Large intestine (tissue), 3 donors: ENCODE measurements around the gene FNIP2. TPM values are rescaled to one million over a fixed set of nuclear protein-coding genes. Genes with fewer than 3 reads are reported as not detected.
"Not testable (repeated sequence)": the region's sequence is repeated elsewhere in the genome, so short reads cannot be mapped to it uniquely, and the experiment has no call there.

Experiments used
- DNase-seq, 2 donors: peaks; one replicate each; pipeline versions ENCODE4 v3.0.0 to v3.0.0-alpha.2; 2013
- H3K27ac ChIP-seq: one replicate; pipeline ENCODE4 v1.5.1; 2013; ENCODE audit warnings: low read length
- H3K27me3 ChIP-seq: 2 replicates; pipeline ENCODE4 v1.6.1; 2013; ENCODE audit warnings: low read length; ENCODE audit not compliant: control insufficient read depth, insufficient read depth
- H3K36me3 ChIP-seq: 2 replicates; pipeline ENCODE4 v1.6.1; 2013; ENCODE audit warnings: low read length; ENCODE audit not compliant: control insufficient read depth, insufficient read depth
- H3K4me1 ChIP-seq: one replicate; pipeline ENCODE4 v1.6.1; 2013; ENCODE audit warnings: low read length; ENCODE audit not compliant: control insufficient read depth, insufficient read depth
- H3K4me3 ChIP-seq: one replicate; pipeline ENCODE4 v1.5.1; 2013; ENCODE audit warnings: low read length
- H3K9me3 ChIP-seq: one replicate; pipeline ENCODE4 v1.6.1; 2013; ENCODE audit warnings: mild to moderate bottlenecking, low read depth, low read length, moderate library complexity; ENCODE audit not compliant: control insufficient read depth
- WGBS: methylation state at CpG from one replicate; pipeline ENCODE4 v1.1.5; 2013; ENCODE audit warnings: low lambda C conversion rate; ENCODE audit not compliant: insufficient coverage; 5-methylcytosine and 5-hydroxymethylcytosine counted together
- polyA plus RNA-seq: library from polyadenylated mRNA; unstranded; fragments of 120-200 nt; gene quantifications from one replicate; pipeline ENCODE4 v1.2.1, GENCODE V29; 2013

Gene FNIP2
- polyA plus RNA-seq, 1 donor, result 28.1 TPM

DNA sequence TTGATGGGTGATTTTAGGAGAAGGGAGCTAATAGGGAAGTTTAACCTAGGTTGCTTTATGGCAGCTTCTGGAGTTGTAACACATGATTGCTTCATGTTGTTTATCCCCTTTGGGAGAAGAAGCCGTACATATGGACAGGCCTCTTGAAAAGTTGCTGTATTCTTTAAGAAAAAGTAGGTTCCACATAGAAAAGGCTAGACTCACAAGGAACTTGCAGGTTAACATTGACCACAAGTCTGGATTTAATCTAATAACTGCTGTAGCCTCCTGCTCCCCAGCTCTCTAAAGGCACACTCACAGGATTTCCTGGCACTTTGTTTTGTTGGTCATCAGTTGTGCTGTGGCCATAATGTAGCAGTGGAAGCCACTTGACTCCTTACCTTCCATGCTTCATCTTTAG, 19.7 kb downstream of the FNIP2 start:
- Histone ChIP-seq H3K27ac (no peak overlapping the region), H3K27me3 (no peaks in the 10 kb centered on the region), H3K4me3 (no peak overlapping the region), H3K4me1 (peaks cover 28% of the 10 kb centered on the region), H3K9me3 (no peaks in the 10 kb centered on the region), H3K36me3 (no peaks in the 10 kb centered on the region)
- no peak for DNase-seq
- 83% methylated on average over 1 of the region's 1 CpG for WGBS

DNA sequence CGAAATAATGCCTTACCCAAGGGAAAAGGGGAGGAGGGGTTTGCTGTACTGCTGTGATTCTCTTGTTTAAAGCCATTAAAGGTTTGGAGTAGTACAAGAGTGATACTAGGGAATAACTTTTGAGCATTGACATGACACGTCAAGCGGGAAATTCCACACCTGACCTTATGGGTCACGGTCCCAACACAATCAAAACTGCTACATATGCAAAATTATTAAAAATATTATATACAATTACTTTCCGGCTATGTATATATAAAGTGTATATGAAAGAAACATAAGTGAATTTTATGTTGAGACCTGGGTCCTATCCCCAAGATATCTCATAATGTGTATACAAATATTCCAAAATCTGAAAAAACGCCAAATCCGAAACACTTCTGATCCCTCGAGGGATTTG, 21.0 kb downstream of the FNIP2 start:
- H3K4me1 ChIP-seq, result peaks cover 16% of the 10 kb centered on the region
- no peak overlapping the region for H3K27ac ChIP-seq
- H3K9me3 ChIP-seq, result no peaks in the 10 kb centered on the region
- no peak for DNase-seq
- H3K27me3 ChIP-seq, result no peaks in the 10 kb centered on the region
- 92% methylated on average over 3 of the region's 8 CpGs for whole genome bisulfite sequencing
- H3K4me3 ChIP-seq, result no peak overlapping the region
- no peaks in the 10 kb centered on the region for H3K36me3 ChIP-seq

DNA sequence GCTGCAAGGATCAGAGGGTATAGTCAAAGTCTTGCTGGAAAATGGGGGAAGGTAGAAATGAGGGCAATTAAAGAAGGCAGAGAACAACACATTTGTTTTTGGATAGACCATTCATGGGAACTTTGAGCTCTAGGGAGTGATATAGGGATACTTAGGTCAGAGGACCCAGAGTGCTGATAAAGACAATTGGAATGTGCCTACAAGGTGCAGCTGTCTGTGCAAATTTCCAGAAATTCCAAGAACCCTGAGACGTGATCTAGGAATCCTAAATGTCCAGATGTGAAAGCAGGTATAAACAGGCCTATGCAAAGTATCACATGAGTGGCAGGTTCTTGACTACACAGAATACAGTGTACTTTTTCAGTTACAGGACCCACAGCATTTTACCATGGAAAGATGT, 24.2 kb downstream of the FNIP2 start:
- H3K27ac ChIP-seq, result no peak overlapping the region
- H3K4me1 ChIP-seq, result peaks cover 5% of the 10 kb centered on the region
- H3K4me3 ChIP-seq, result no peak overlapping the region
- H3K36me3 ChIP-seq, result no peaks in the 10 kb centered on the region
- H3K9me3 ChIP-seq, result no peaks in the 10 kb centered on the region
- WGBS, result 40% methylated on average over 1 of the region's 1 CpG
- DNase-seq, result no peak
- no peaks in the 10 kb centered on the region for H3K27me3 ChIP-seq

DNA sequence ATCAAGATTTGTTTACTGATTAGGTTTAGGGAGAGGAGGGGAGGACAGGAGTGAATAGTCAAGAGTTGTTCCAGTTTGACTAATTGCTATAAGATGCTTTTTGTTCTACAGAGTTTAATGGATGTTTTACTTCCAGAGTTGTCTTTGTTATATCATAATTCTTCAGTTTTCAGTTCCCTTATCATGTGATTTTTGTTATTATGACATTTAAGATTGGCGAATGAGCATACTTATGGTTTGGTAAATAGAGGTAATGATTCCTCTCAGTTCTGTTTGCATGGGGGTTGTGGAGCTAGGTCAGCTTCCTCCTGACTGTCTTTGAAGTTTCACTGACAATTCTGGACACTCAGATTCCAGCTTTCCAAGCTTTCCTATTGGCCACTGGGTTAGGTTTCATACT, 24.6 kb downstream of the FNIP2 start:
- H3K27me3 ChIP-seq, H3K4me3 ChIP-seq, H3K27ac ChIP-seq, H3K36me3 ChIP-seq, H3K9me3 ChIP-seq, H3K4me1 ChIP-seq, DNase-seq: not testable (repeated sequence)
- no CpG with 5 or more reads among the region's 1 CpG for WGBS

DNA sequence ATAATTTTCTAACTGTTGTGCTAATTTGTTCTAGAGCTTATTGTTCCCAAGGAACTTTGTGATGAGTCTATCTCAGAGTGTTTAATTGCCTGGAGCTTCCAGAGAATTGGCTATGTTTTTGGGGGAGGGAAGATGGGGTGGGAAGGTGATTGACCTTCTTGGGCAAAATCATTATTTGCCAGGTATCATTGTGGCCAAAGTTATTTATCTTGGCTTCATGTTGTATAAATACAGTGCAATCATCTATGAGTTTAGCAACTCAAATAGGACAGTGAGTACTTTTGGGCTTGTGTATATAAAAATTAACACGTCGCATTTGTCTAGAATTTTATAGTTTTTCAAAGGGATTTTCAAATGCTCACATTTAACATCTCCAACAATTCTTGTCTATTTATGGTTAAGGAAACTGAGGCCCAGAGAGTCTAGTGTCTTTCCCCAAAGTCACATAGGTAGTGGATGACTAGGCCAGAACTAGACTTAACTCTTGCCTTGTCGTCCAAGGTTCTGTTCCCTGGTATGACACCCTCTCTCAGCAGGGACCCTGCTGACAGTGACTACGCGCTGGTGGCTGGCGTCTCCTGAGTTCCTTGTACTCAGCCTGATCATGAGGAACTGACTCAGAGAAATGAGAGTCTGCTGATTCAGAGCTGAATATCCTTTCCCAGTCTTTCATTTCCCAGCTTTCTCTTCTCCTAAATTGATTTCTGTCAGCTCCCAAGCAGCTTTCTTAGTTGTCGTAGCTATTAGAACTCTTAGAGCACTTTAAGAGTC, 27.7 kb downstream of the FNIP2 start:
- H3K4me1 ChIP-seq, result peaks cover 20% of the 10 kb centered on the region
- DNase-seq, result no peak
- WGBS, result 100% methylated on average over 3 of the region's 7 CpGs
- no peak overlapping the region for H3K27ac ChIP-seq
- no peaks in the 10 kb centered on the region for H3K36me3 ChIP-seq
- H3K9me3 ChIP-seq, result no peaks in the 10 kb centered on the region
- no peaks in the 10 kb centered on the region for H3K27me3 ChIP-seq
- H3K4me3 ChIP-seq, result no peak overlapping the region

DNA sequence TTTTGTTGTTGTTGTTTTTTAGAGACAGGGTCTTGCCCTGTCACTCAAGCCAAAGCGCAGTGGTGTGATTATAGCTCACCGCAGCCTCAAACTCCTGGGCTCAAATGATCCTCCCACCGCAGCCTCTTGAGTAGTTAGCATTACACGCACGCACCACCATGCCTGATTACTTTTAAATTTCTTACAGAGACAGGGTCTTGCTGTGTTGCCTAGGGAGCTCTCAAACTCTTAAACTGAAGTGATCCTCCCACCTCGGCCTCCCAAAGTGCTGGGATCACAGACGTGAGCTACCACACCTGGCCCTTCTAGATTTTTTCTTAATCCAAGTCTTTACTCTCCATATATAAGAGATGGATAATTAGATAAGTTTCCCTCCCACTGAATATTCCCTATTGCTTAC, 29.2 kb downstream of the FNIP2 start:
- no peaks in the 10 kb centered on the region for H3K9me3 ChIP-seq
- H3K4me1 ChIP-seq, result peaks cover 16% of the 10 kb centered on the region
- H3K36me3 ChIP-seq, result no peaks in the 10 kb centered on the region
- no peak for DNase-seq
- H3K27me3 ChIP-seq, result no peaks in the 10 kb centered on the region
- no peak overlapping the region for H3K4me3 ChIP-seq
- 100% methylated on average over 1 of the region's 7 CpGs for WGBS
- H3K27ac ChIP-seq, result no peak overlapping the region

DNA sequence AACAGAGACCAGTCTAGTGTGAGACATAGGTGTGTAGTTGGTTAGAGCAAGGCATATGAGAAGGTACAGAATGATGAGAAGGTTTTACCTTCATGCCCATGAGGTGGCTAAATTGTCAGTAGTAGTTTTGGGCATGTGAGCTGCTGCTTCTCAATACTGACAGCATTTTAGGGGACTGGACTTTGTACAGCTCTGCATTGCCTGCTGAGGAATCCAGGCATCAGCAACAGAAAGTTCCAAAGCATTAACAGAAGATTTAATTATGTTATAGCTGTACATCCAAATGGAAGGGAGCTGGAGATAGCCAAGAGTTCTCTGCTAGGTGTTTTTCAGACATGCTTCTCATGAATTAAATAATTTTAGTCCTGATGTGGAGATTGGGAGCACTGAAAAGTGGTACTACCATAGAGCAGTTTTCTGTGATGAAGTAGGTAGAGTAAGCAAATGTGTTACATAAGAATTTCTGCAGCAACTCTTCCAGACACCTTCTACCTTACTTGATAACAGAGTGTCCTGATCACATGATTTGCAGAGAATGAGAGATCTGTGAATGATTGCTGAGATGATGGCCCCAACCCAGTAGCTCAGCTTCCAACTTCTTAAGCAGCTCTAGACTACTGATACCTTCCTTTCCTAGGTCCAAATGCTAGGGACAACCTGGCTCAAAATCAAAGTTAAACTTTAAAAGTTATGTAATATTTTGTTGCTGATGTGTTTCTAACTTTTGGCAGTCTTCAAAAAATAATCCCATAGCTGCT, 30.4 kb downstream of the FNIP2 start:
- Histone ChIP-seq H3K9me3 (no peaks in the 10 kb centered on the region), H3K27ac (peak overlapping the region; percentile 49), H3K4me3 (no peak overlapping the region), H3K4me1 (peaks cover 15% of the 10 kb centered on the region), H3K27me3 (no peaks in the 10 kb centered on the region), H3K36me3 (no peaks in the 10 kb centered on the region)
- peak in 1 of 2 donors; percentile 35 for DNase-seq

DNA sequence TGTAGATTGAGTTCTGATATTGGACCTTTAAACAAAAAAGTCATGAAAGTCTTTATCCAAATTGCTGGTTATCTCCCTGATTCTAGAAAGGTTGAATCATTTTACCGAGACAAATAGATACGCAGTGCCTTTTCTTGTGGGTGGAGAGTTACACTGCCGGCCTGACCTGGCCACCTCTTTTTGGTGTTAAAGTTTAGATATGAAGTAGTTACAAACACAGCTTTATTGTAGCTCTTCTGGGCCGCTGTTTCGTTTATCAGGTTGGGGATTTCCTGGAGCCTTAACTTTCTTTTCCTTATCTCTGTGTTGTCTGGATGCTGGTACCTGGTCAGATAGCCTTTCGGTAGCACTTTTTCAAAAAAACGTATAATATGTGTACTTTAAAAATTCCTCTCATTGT, 31.0 kb downstream of the FNIP2 start:
- no peaks in the 10 kb centered on the region for H3K36me3 ChIP-seq
- no peak for DNase-seq
- H3K27me3 ChIP-seq, result no peaks in the 10 kb centered on the region
- peaks cover 15% of the 10 kb centered on the region for H3K4me1 ChIP-seq
- peak overlapping the region; percentile 49 for H3K27ac ChIP-seq
- H3K9me3 ChIP-seq, result no peaks in the 10 kb centered on the region
- WGBS, result 13% methylated on average over 4 of the region's 7 CpGs
- no peak overlapping the region for H3K4me3 ChIP-seq

DNA sequence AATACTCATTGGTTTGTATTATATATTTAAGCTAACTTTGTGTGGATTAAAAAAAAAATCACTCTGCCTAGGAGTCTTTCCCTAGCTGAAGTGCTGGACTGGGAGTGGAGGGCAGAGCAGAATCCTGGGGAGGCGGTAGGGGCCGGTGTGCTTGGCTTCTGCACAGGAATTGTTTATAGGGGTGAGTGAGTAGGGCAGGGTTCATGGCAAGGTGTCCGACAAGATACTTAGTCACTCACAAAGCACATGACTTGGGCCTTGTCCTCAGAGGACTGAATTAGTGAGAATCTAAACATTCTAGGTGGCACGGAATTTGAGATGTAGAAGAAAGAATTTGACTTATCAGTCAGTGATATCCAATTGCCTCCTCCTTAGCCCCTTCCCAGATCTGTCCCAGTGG, 32.2 kb downstream of the FNIP2 start:
- H3K36me3 ChIP-seq, result no peaks in the 10 kb centered on the region
- no peaks in the 10 kb centered on the region for H3K27me3 ChIP-seq
- H3K27ac ChIP-seq, result no peak overlapping the region
- no CpG with 5 or more reads among the region's 4 CpGs for WGBS
- no peaks in the 10 kb centered on the region for H3K9me3 ChIP-seq
- no peak overlapping the region for H3K4me3 ChIP-seq
- H3K4me1 ChIP-seq, result peaks cover 24% of the 10 kb centered on the region
- peak; percentile 68 to 79 for DNase-seq

DNA sequence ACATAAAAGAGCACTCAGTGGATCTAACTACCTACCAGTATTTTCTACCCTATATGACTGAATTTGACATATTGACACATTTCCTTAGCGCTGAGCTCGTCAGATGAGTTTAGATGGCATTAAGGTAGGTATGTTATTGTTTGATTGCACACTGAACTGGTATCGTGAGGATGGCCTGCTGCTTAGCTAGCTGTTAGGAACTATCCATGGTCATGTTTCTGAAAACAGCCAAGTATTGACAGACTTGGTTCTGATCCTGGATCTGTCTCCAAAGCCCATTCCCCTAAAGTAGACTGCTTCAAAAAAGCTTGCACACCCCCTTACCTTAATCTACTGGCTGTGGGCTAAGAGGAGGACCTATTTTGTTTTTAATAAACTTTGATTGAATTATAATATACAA, 32.9 kb downstream of the FNIP2 start:
- Histone ChIP-seq H3K36me3 (no peaks in the 10 kb centered on the region), H3K4me1 (peaks cover 29% of the 10 kb centered on the region), H3K27me3 (no peaks in the 10 kb centered on the region), H3K9me3 (no peaks in the 10 kb centered on the region), H3K27ac (no peak overlapping the region), H3K4me3 (no peak overlapping the region)
- no peak for DNase-seq
- WGBS, result no CpG with 5 or more reads among the region's 3 CpGs

DNA sequence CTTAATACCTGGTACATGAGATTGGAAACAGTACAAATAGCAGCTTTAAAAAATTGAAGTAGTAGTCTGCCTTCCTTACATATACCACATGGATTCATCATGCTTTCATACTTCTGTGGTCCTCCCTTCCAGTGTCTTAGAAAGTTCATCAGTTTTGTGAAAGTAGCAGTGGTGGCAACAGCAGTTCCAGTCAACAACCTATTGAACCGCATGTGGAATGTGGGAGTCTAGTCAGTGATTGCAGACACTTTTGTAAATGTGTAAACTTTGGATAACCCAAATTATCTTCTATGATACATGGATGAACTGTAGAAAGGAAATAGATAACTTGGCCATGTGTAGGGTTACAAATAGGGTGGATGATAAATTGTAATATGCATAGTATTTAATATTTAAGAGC, 34.1 kb downstream of the FNIP2 start:
- Histone ChIP-seq H3K4me1 (peaks cover 38% of the 10 kb centered on the region), H3K27ac (no peak overlapping the region), H3K9me3 (no peaks in the 10 kb centered on the region), H3K27me3 (no peaks in the 10 kb centered on the region), H3K4me3 (no peak overlapping the region), H3K36me3 (no peaks in the 10 kb centered on the region)
- no CpG with 5 or more reads among the region's 1 CpG for WGBS
- DNase-seq, result no peak
